Neural cell (in vitro differentiated cells): ENCODE data around the gene TMEM181. TPM values are rescaled to one million over a fixed set of nuclear protein-coding genes. Genes with fewer than 3 reads are reported as not detected.
"Not testable (repeated sequence)": the region's sequence is repeated elsewhere in the genome, so short reads cannot be mapped to it uniquely, and the experiment has no call there.

ENCODE experiments used
- H2AFZ ChIP-seq: fragments of 200-600, 300-800 bp; sonication (generic), shearing (Covaris generic); 2 replicates; pipeline ENCODE4 v1.6.0; 2014; ENCODE audit warnings: low read depth, mild to moderate bottlenecking, antibody characterized with exemption, low read length, moderate library complexity
- H3F3A ChIP-seq: fragments of 200-600 bp; shearing (Covaris generic); 2 replicates; pipeline ENCODE4 v1.6.1; 2016; ENCODE audit warnings: mild to moderate bottlenecking, moderate library complexity, mixed read lengths, antibody characterized with exemption, low read length; ENCODE audit not compliant: insufficient read depth, poor library complexity, severe bottlenecking
- H3K27ac ChIP-seq: fragments of 200-600, 300-800 bp; sonication (generic), shearing (Covaris generic); 2 replicates; pipeline ENCODE4 v1.5.1; 2014; ENCODE audit warnings: mild to moderate bottlenecking, low read length, moderate library complexity
- H3K27me3 ChIP-seq: fragments of 300-800, 200-600 bp; sonication (generic), shearing (Covaris generic); 2 replicates; pipeline ENCODE4 v1.6.0; 2014; ENCODE audit warnings: mild to moderate bottlenecking, low read depth, low read length, moderate library complexity; ENCODE audit not compliant: insufficient read depth
- H3K36me3 ChIP-seq: fragments of 300-800, 200-600 bp; sonication (generic), shearing (Covaris generic); 2 replicates; pipeline ENCODE4 v1.5.1; 2014; ENCODE audit warnings: mild to moderate bottlenecking, antibody characterized with exemption, low read length, moderate library complexity; ENCODE audit not compliant: insufficient read depth
- H3K4me2 ChIP-seq: fragments of 300-800, 200-600 bp; sonication (generic), shearing (Covaris generic); 2 replicates; pipeline ENCODE4 v1.6.0; 2014; ENCODE audit warnings: mild to moderate bottlenecking, low read length
- H3K4me3 ChIP-seq: fragments of 300-800, 200-600 bp; sonication (generic), shearing (Covaris generic); 2 replicates; pipeline ENCODE4 v1.5.1; 2014; ENCODE audit warnings: mild to moderate bottlenecking, low read length, moderate library complexity
- H3K79me2 ChIP-seq: fragments of 200-600 bp; shearing (Covaris generic); replicated peaks from 2 replicates; pipeline ENCODE4 v1.6.0; 2014; ENCODE audit warnings: mild to moderate bottlenecking, low read length, moderate library complexity; ENCODE audit not compliant: insufficient read depth
- H3K9ac ChIP-seq: fragments of 300-800, 200-600 bp; sonication (generic), shearing (Covaris generic); 2 replicates; pipeline ENCODE4 v1.6.1; 2016; ENCODE audit warnings: mild to moderate bottlenecking, low read length, mixed read lengths
- H3K9me2 ChIP-seq: fragments of 200-600 bp; shearing (Covaris generic); 2 replicates; pipeline ENCODE4 v1.6.1; 2016; ENCODE audit warnings: mild to moderate bottlenecking, low read length, mixed read lengths; ENCODE audit not compliant: insufficient read depth
- H3K9me3 ChIP-seq: fragments of 200-600, 300-800 bp; sonication (generic), shearing (Covaris generic); 2 replicates; pipeline ENCODE4 v1.6.1; 2016; ENCODE audit warnings: mild to moderate bottlenecking, mixed run types, low read length, moderate library complexity, mixed read lengths
- H4K20me1 ChIP-seq: fragments of 200-600 bp; shearing (Covaris generic); 2 replicates; pipeline ENCODE4 v1.6.1; 2016; ENCODE audit warnings: mild to moderate bottlenecking, mixed run types; ENCODE audit not compliant: insufficient read depth
- EP300 ChIP-seq: fragments of 450-650 bp; conservative IDR thresholded peaks from 2 replicates; pipeline ENCODE4 v1.6.1; 2014; ENCODE audit warnings: antibody characterized with exemption, mild to moderate bottlenecking, moderate library complexity; ENCODE audit not compliant: poor library complexity, severe bottlenecking
- EZH2 ChIP-seq: fragments of 200-600, 300-800 bp; shearing (Covaris generic), sonication (generic); IDR thresholded peaks from 2 replicates; pipeline ENCODE4 v1.6.1; 2014; ENCODE audit warnings: antibody characterized with exemption, low read length, borderline replicate concordance, mild to moderate bottlenecking; ENCODE audit not compliant: insufficient read depth, poor library complexity, severe bottlenecking
- MXI1 ChIP-seq: fragments of 450-650 bp; conservative IDR thresholded peaks from 2 replicates; pipeline ENCODE4 v1.6.1; 2014; ENCODE audit warnings: antibody characterized with exemption, mild to moderate bottlenecking; ENCODE audit not compliant: poor library complexity, severe bottlenecking
- POLR2AphosphoS5 ChIP-seq: IDR thresholded peaks from 2 replicates; pipeline ENCODE4 v1.6.1; 2012
- RAD21 ChIP-seq: fragments of 450-650 bp; conservative IDR thresholded peaks from 2 replicates; pipeline ENCODE4 v1.6.1; 2014; ENCODE audit warnings: antibody characterized with exemption, mild to moderate bottlenecking, moderate library complexity
- REST ChIP-seq: IDR thresholded peaks from 2 replicates; pipeline ENCODE4 v1.6.1; 2012; ENCODE audit warnings: borderline replicate concordance
- SMC3 ChIP-seq: fragments of 450-650 bp; conservative IDR thresholded peaks from 2 replicates; pipeline ENCODE4 v1.6.1; 2014; ENCODE audit warnings: antibody characterized with exemption, mild to moderate bottlenecking, moderate library complexity; ENCODE audit not compliant: poor library complexity
- TAF1 ChIP-seq: IDR thresholded peaks from 2 replicates; pipeline ENCODE4 v1.6.1; 2012; ENCODE audit warnings: low read depth
- polyA plus RNA-seq: library from polyadenylated mRNA; depleted of rRNA; stranded (reverse); fragments of >200 nt; gene quantifications from 2 replicates; pipeline ENCODE4 v1.2.3, GENCODE V29; 2014
- TF ChIP-seq, protein P1 (sequence below): fragments of 450-650 bp; IDR thresholded peaks from 2 replicates; pipeline ENCODE4 v1.5.1; 2014; ENCODE audit warnings: antibody characterized with exemption, mild to moderate bottlenecking, moderate library complexity; ENCODE audit not compliant: poor library complexity, severe bottlenecking

TMEM181 gene
- polyA plus RNA-seq, 1 donor from 2014 or later, result 47.6 TPM

GRCh38 chr6:158669145-158670035, 109.5 kb downstream of the TMEM181 start:
- H3K4me2 ChIP-seq, result no peak overlapping the region
- no peak overlapping the region for H2AFZ ChIP-seq
- H4K20me1 ChIP-seq, result no peaks in the 10 kb centered on the region
- H3K27me3 ChIP-seq, result no peaks in the 10 kb centered on the region
- H3F3A ChIP-seq, result no peaks in the 10 kb centered on the region
- no peaks in the 10 kb centered on the region for H3K9me2 ChIP-seq
- no peak overlapping the region for H3K4me3 ChIP-seq
- no peaks in the 10 kb centered on the region for H3K36me3 ChIP-seq
- H3K9me3 ChIP-seq, result no peaks in the 10 kb centered on the region
- H3K27ac ChIP-seq, result no peak overlapping the region
- TF ChIP-seq, protein P1, sequence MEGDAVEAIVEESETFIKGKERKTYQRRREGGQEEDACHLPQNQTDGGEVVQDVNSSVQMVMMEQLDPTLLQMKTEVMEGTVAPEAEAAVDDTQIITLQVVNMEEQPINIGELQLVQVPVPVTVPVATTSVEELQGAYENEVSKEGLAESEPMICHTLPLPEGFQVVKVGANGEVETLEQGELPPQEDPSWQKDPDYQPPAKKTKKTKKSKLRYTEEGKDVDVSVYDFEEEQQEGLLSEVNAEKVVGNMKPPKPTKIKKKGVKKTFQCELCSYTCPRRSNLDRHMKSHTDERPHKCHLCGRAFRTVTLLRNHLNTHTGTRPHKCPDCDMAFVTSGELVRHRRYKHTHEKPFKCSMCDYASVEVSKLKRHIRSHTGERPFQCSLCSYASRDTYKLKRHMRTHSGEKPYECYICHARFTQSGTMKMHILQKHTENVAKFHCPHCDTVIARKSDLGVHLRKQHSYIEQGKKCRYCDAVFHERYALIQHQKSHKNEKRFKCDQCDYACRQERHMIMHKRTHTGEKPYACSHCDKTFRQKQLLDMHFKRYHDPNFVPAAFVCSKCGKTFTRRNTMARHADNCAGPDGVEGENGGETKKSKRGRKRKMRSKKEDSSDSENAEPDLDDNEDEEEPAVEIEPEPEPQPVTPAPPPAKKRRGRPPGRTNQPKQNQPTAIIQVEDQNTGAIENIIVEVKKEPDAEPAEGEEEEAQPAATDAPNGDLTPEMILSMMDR, result no peak
- TF ChIP-seq EZH2 (no peak), TAF1 (no peak), REST (no peak), MXI1 (no peak), EP300 (peak; percentile 33), POLR2AphosphoS5 (peak; percentile 56), RAD21 (no peak), SMC3 (no peak)
- no peaks in the 10 kb centered on the region for H3K79me2 ChIP-seq
- no peak overlapping the region for H3K9ac ChIP-seq

DNA sequence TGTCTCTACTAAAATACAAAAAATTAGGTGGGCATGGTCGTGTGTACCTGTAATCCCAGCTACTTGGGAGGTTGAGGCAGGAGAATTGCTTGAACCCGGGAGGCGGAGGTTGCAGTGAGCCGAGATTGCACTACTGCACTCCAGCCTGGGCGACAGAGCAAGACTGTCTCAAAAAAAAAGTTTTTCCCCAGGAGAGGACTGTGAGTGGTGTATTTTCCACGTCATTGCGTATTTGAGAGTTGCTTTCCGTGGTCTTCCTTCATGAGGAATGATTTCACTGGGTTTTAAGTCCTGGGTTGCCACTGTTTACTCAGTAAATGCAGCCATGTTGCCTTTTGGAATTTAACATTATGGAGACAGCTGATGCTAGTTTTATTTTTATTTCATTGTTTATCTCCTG, 112.2 kb downstream of the TMEM181 start:
- H3K36me3 ChIP-seq, H3K4me2 ChIP-seq, H3F3A ChIP-seq, H3K9ac ChIP-seq, H3K9me2 ChIP-seq, H3K4me3 ChIP-seq, H2AFZ ChIP-seq, H4K20me1 ChIP-seq, H3K9me3 ChIP-seq, H3K27ac ChIP-seq, H3K79me2 ChIP-seq, H3K27me3 ChIP-seq: not testable (repeated sequence)
